Measurements from ENCODE around the gene TNK1. TPM values are rescaled to one million over a fixed set of nuclear protein-coding genes. Genes with fewer than 3 reads are reported as not detected.

Gene TNK1
- total and polyA plus RNA-seq, 8 donors = 4.9 to 13.8 (median 6.6) TPM

DNA sequence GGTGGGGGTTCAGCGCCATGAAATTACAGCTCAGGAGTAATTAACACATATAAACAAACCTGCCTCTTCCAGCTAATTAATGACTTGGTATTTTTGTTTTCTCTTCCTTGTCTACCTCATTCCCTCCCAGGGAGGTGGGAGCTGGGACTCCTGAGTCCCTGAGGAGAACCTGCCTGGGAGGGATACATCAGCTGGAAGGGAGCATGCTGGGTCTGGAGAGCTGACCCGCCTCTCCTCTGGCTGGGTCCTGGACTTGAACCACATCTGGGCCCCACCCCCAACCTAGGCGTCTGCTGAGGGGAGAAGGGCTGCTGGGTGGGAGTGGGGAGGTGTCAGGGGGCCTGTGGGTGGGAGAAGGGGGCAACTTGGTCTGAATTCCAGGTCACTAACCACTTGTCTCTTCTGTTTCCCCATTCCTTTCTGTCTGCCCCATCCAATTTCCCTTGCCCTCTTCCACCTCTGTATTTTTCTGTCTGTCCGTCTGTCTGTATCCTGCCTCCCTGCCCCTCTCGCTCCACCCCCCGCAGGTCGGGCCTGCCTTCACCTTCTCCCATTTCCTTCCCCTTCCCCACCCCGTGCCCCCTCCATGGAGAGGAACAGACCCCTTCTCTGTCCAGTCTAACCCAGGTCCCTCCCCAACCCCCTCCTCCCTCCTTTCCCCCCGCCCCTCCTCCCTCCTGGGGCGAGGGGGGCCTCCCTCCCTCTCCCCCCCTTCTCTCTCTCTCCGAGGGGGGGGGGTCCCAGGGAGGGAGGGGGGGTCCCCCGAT lies 26.8 kb downstream of the TNK1 start, which contains the start of gene NLGN2:
NLGN2 (plus strand) TSS at position 361 of the 767 bp plus-strand sequence. CDS start 411 bp downstream, outside the sequence.
- H3K36me3 ChIP-seq = no peaks in the 10 kb centered on the region
- H3K27me3 ChIP-seq = no peaks in the 10 kb centered on the region
- DNase-seq (peak in 1 of 6 donors; percentile 33), ATAC-seq (no peak), FAIRE-seq (no peak)
- H3K27ac ChIP-seq = no peak within 1 kb of the TSS
- WGBS, 2 donors = 52 to 69% methylated on average over 9 to 11 of the region's 12 CpGs
- intact Hi-C loops (cut with DNase I) = no loop called here
- TF ChIP-seq CTCF (IDR thresholded peaks at IDR 0.05) = no peak
- no peak within 1 kb of the TSS for H3K4me3 ChIP-seq
- no peaks in the 10 kb centered on the region for H3K9me3 ChIP-seq
- peaks cover 2 to 6% (median 5%) of the 10 kb centered on the region in 3 donors for H3K4me1 ChIP-seq

DNA sequence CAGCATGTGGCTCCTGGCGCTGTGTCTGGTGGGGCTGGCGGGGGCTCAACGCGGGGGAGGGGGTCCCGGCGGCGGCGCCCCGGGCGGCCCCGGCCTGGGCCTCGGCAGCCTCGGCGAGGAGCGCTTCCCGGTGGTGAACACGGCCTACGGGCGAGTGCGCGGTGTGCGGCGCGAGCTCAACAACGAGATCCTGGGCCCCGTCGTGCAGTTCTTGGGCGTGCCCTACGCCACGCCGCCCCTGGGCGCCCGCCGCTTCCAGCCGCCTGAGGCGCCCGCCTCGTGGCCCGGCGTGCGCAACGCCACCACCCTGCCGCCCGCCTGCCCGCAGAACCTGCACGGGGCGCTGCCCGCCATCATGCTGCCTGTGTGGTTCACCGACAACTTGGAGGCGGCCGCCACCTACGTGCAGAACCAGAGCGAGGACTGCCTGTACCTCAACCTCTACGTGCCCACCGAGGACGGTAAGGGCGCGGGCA lies 27.4 kb downstream of the TNK1 start:
- WGBS, 2 donors = 65 to 67% methylated on average over 56 to 58 of the region's 58 CpGs
- no peaks in the 10 kb centered on the region for H3K27me3 ChIP-seq
- H3K27ac ChIP-seq = no peak overlapping the region
- no peak for FAIRE-seq
- ATAC-seq = no peak
- no peak overlapping the region for H3K4me3 ChIP-seq
- H3K36me3 ChIP-seq = no peaks in the 10 kb centered on the region
- TF ChIP-seq CTCF (IDR thresholded peaks at IDR 0.05) = no peak
- H3K9me3 ChIP-seq = no peaks in the 10 kb centered on the region
- no peak for DNase-seq
- intact Hi-C loops (cut with DNase I) = no loop called here
- no peaks in the 10 kb centered on the region for H3K4me1 ChIP-seq

DNA sequence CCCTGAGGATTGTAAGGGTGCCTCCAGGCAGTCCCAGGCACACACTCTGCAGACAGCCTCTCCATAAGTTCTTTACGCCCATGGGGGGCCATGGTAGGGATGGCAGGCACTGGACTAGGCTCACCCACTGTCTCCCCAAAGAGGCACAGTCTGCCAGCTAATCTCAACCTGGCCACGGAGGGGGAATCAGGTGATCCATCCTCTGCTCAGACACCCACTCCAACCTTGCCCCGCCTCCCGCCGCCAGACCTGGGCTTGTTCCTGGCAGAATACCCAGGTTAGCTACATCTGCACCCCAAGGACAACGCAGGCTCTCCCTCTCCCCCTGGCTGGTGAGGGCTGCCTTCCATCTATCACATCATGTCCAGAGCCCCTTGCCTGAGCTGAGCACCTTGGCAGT lies 28.0 kb downstream of the TNK1 start:
- TF ChIP-seq CTCF (IDR thresholded peaks at IDR 0.05) = no peak
- WGBS, 2 donors = 66 to 72% methylated on average over 6 of the region's 6 CpGs
- intact Hi-C loops (cut with DNase I) = no loop called here

DNA sequence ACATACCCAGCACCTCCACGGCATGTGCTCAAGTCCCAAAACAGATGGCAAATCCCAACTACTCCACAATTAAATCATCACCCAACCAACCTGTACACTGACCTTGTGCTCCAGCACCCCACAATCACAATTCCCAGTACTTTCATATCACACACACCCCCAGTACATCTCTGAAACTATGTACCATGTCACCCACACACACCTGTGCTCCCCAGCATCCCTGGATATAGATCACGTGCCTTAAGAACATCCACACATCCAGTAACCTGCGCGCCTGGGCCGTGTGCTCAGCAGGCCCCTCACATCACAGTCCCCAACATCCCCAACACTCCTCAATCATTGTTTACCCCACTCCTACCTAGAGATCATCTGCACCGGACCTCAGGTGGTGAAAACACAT lies 28.8 kb downstream of the TNK1 start:
- Histone ChIP-seq H3K36me3 (no peaks in the 10 kb centered on the region), H3K27ac (no peak overlapping the region), H3K9me3 (no peaks in the 10 kb centered on the region), H3K4me1 (no peaks in the 10 kb centered on the region), H3K27me3 (no peaks in the 10 kb centered on the region), H3K4me3 (no peak overlapping the region)
- intact Hi-C loops (cut with DNase I) = no loop called here
- DNase-seq (no peak), ATAC-seq (no peak), FAIRE-seq (no peak)
- TF ChIP-seq CTCF (IDR thresholded peaks at IDR 0.05) = no peak
- 81 to 85% methylated on average over 6 of the region's 6 CpGs for WGBS, 2 donors

More for the DNA sequence above, 28.0 kb downstream of the TNK1 start:
- Histone ChIP-seq H3K36me3 (no peaks in the 10 kb centered on the region), H3K9me3 (no peaks in the 10 kb centered on the region), H3K27me3 (no peaks in the 10 kb centered on the region), H3K4me1 (no peaks in the 10 kb centered on the region), H3K27ac (no peak overlapping the region), H3K4me3 (no peak overlapping the region)
- FAIRE-seq = no peak
- ATAC-seq = no peak
- no peak for DNase-seq
